OCI-LY7 (cell line): Measurements from ENCODE around the gene WNT1. TPM values are rescaled to one million over a fixed set of nuclear protein-coding genes. Genes with fewer than 3 reads are reported as not detected.

ENCODE experiments used
- BruUV-seq: library from RNA; stranded (reverse); fragments of 400-500 nt; replicated peaks from 2 replicates; lab custom pipeline; 2021; lab: Mats Ljungman, UMichigan
- CTCF ChIA-PET: fragments of 300-600 bp; sonication (Branson Sonifier 250); formaldehyde crosslinking; loops from one replicate; lab custom pipeline; 2022; ENCODE audit warnings: antibody characterized with exemption; ENCODE audit not compliant: unreplicated experiment; lab: Charles Lee
- POLR2A ChIA-PET: fragments of 300-600 bp; sonication (Branson Sonifier 250); formaldehyde crosslinking; loops from one replicate; lab custom pipeline; 2022; ENCODE audit warnings: antibody characterized with exemption; lab: Charles Lee
- DNase-seq: peaks from one replicate; pipeline ENCODE4 v3.0.0-alpha.2; 2015; ENCODE audit warnings: low spot score
- H2AFZ ChIP-seq: fragments of 200-600 bp; sonication (generic), shearing (Covaris generic); 2 replicates; pipeline ENCODE4 v1.6.1; 2014; ENCODE audit warnings: mild to moderate bottlenecking, antibody characterized with exemption, low read length, moderate library complexity
- H3K27ac ChIP-seq: fragments of 200-600 bp; sonication (generic); 2 replicates; pipeline ENCODE4 v1.5.1; 2014; ENCODE audit warnings: mixed run types, low read depth, mild to moderate bottlenecking, moderate library complexity, low read length, inconsistent platforms; ENCODE audit not compliant: poor library complexity, severe bottlenecking
- H3K36me3 ChIP-seq: fragments of 200-600 bp; sonication (generic); 2 replicates; pipeline ENCODE4 v1.6.1; 2014; ENCODE audit warnings: mild to moderate bottlenecking, antibody characterized with exemption, low read length, moderate library complexity, mixed read lengths; ENCODE audit not compliant: insufficient read depth
- H3K4me1 ChIP-seq: fragments of 200-600 bp; sonication (generic); 2 replicates; pipeline ENCODE4 v1.5.1; 2014; ENCODE audit warnings: mild to moderate bottlenecking, low read length; ENCODE audit not compliant: insufficient read depth, poor library complexity, severe bottlenecking
- H3K4me2 ChIP-seq: fragments of 200-600 bp; sonication (generic); 2 replicates; pipeline ENCODE4 v1.6.1; 2014; ENCODE audit warnings: mild to moderate bottlenecking, low read length
- H3K4me3 ChIP-seq: fragments of 200-600 bp; sonication (generic); 2 replicates; pipeline ENCODE4 v1.5.1; 2014; ENCODE audit warnings: mild to moderate bottlenecking, low read depth, low read length; ENCODE audit not compliant: poor library complexity, severe bottlenecking
- H3K79me2 ChIP-seq: fragments of 200-600 bp; sonication (generic); 2 replicates; pipeline ENCODE4 v1.6.1; 2016; ENCODE audit warnings: low read depth, mild to moderate bottlenecking, low read length, moderate library complexity, mixed read lengths; ENCODE audit not compliant: insufficient read depth
- H3K9me2 ChIP-seq: fragments of 200-600 bp; sonication (generic); 2 replicates; pipeline ENCODE4 v1.6.1; 2016; ENCODE audit warnings: mild to moderate bottlenecking, low read length, mixed read lengths; ENCODE audit not compliant: insufficient read depth
- H3K9me3 ChIP-seq: fragments of 200-600 bp; sonication (generic); 2 replicates; pipeline ENCODE4 v1.6.1; 2014; ENCODE audit warnings: mild to moderate bottlenecking, mixed run types, low read length, mixed read lengths
- H4K20me1 ChIP-seq: fragments of 200-600 bp; sonication (generic); 2 replicates; pipeline ENCODE4 v1.6.1; 2014; ENCODE audit warnings: mild to moderate bottlenecking, antibody characterized with exemption, low read length, moderate library complexity, mixed read lengths; ENCODE audit not compliant: insufficient read depth
- CTCF ChIP-seq: fragments of 200-600 bp; sonication (generic); conservative IDR thresholded peaks from 2 replicates; pipeline ENCODE4 v1.5.1; 2014; ENCODE audit warnings: mild to moderate bottlenecking, antibody characterized with exemption, low read length, moderate library complexity, mixed read lengths
- EZH2phosphoT487 ChIP-seq: fragments of 200-600 bp; sonication (generic); IDR thresholded peaks from 2 replicates; pipeline ENCODE4 v1.6.1; 2018; ENCODE audit warnings: low read depth, borderline replicate concordance, mild to moderate bottlenecking, mixed run types, antibody characterized with exemption, low read length, moderate library complexity, mixed read lengths
- intact Hi-C: fragments of 100-400 bp; cut with micrococcal nuclease; formaldehyde crosslinking; loops from one replicate; pipeline ENCODE4 v1.10.0; 2022; ENCODE audit not compliant: unreplicated experiment
- total RNA-seq, 2 experiments: library from RNA; depleted of rRNA in 1 of 2; stranded (reverse); fragments of >200 nt in 1 of 2; shearing (Covaris generic) in 1 of 2; gene quantifications; 2 replicates each; pipeline ENCODE4 v1.2.3, GENCODE V29; 2014 to 2022

The WNT1 gene
- total RNA-seq, 2 experiments from 2014 or later, result not detected

- no peak overlapping the region for H3K27ac ChIP-seq
- H3K9me2 ChIP-seq, result no peaks in the 10 kb centered on the region
- H4K20me1 ChIP-seq, result no peaks in the 10 kb centered on the region
- no peak overlapping the region for H2AFZ ChIP-seq
- intact Hi-C loops, result no loop called here
- H3K4me1 ChIP-seq, result peaks cover 6% of the 10 kb centered on the region
- H3K4me3 ChIP-seq, result no peak overlapping the region
- H3K9me3 ChIP-seq, result no peaks in the 10 kb centered on the region
- peaks cover 20% of the 10 kb centered on the region for H3K36me3 ChIP-seq
- BruUV-seq, result no TSS peak
- no peak overlapping the region for H3K4me2 ChIP-seq
- ChIA-PET POLR2A (no interaction called here), CTCF (no interaction called here)
- TF ChIP-seq CTCF, result no peak
- no peak for TF ChIP-seq EZH2phosphoT487
- H3K79me2 ChIP-seq, result peaks cover 5% of the 10 kb centered on the region; the same call in 1 of the 2 replicates
- DNase-seq, result no peak
Observed at GRCh38 chr12:49012739-49013138, 34.6 kb downstream of the WNT1 start.

GRCh38 chr12:49013428-49013827, 35.3 kb downstream of the WNT1 start:
- Histone ChIP-seq H3K27ac (no peak overlapping the region), H3K9me2 (no peaks in the 10 kb centered on the region), H3K9me3 (no peaks in the 10 kb centered on the region), H4K20me1 (no peaks in the 10 kb centered on the region), H3K79me2 (peaks cover 6% of the 10 kb centered on the region; the same call in 1 of the 2 replicates), H3K4me1 (peaks cover 9% of the 10 kb centered on the region), H2AFZ (no peak overlapping the region), H3K36me3 (peaks cover 20% of the 10 kb centered on the region), H3K4me2 (no peak overlapping the region), H3K4me3 (no peak overlapping the region)
- POLR2A ChIA-PET, result no interaction called here
- intact Hi-C loops, result no loop called here
- TF ChIP-seq EZH2phosphoT487 (no peak), CTCF (no peak)
- CTCF ChIA-PET, result no interaction called here
- no peak for DNase-seq
- BruUV-seq, result no TSS peak

GRCh38 chr12:49014547-49014946, 36.4 kb downstream of the WNT1 start:
- intact Hi-C loops, result no loop called here
- TF ChIP-seq CTCF, result no peak
- Histone ChIP-seq H3K4me1 (peaks cover 16% of the 10 kb centered on the region), H3K36me3 (peaks cover 20% of the 10 kb centered on the region), H3K27ac (no peak overlapping the region), H4K20me1 (no peaks in the 10 kb centered on the region), H3K4me2 (no peak overlapping the region), H3K79me2 (peaks cover 6% of the 10 kb centered on the region; the same call in 1 of the 2 replicates), H3K9me3 (no peaks in the 10 kb centered on the region), H3K4me3 (no peak overlapping the region), H2AFZ (no peak overlapping the region), H3K9me2 (no peaks in the 10 kb centered on the region)
- no TSS peak for BruUV-seq
- no peak for DNase-seq
- ChIA-PET CTCF (interaction anchor here (2.0 kb wide), 1 partner anchor 18 kb away, joined by 9 read pairs; no protein-coding TSS in a partner anchor), POLR2A (interaction anchor here (0.5 to 0.7 kb wide), 3 partner anchors 57 to 118 kb away, joined by 3 to 4 read pairs (median 3); partner anchors contain the start of gene ARF3)
